Calu3 (cell line): ENCODE results near the gene KAT6B. TPM values are rescaled to one million over a fixed set of nuclear protein-coding genes. Genes with fewer than 3 reads are reported as not detected.

ENCODE experiments used
- BruUV-seq: library from RNA; stranded (reverse); fragments of 400-500 nt; replicated peaks from 2 replicates; lab custom pipeline; 2021; lab: Mats Ljungman, UMichigan
- CTCF ChIA-PET: fragments of 300-600 bp; sonication (Branson Sonifier 250); formaldehyde crosslinking; loops from one replicate; lab custom pipeline; 2022; ENCODE audit warnings: antibody characterized with exemption; lab: Charles Lee
- DNase-seq: peaks from one replicate; pipeline ENCODE4 v3.0.0; 2022
- H3K27ac Mint-ChIP-seq: one replicate; pipeline ENCODE4 v1.8.0; 2022; ENCODE audit warnings: mixed read lengths; ENCODE audit not compliant: unreplicated experiment
- H3K27me3 Mint-ChIP-seq: one replicate; pipeline ENCODE4 v1.8.0; 2022; ENCODE audit warnings: mixed read lengths; ENCODE audit not compliant: unreplicated experiment
- H3K36me3 Mint-ChIP-seq: one replicate; pipeline ENCODE4 v1.8.0; 2022; ENCODE audit warnings: mild to moderate bottlenecking, moderate library complexity, mixed read lengths; ENCODE audit not compliant: insufficient read depth, unreplicated experiment
- H3K4me1 Mint-ChIP-seq: one replicate; pipeline ENCODE4 v1.8.0; 2022; ENCODE audit warnings: mild to moderate bottlenecking, low read depth, mixed read lengths; ENCODE audit not compliant: unreplicated experiment
- H3K4me3 Mint-ChIP-seq: one replicate; pipeline ENCODE4 v1.8.0; 2022; ENCODE audit warnings: mild to moderate bottlenecking, low read depth, moderate library complexity, mixed read lengths; ENCODE audit not compliant: unreplicated experiment
- H3K9me3 Mint-ChIP-seq: one replicate; pipeline ENCODE4 v1.8.0; 2022; ENCODE audit warnings: low read depth, mixed read lengths; ENCODE audit not compliant: unreplicated experiment
- intact Hi-C: fragments of 100-400 bp; cut with micrococcal nuclease; formaldehyde crosslinking; loops from one replicate; pipeline ENCODE4 v1.10.0; 2022; ENCODE audit not compliant: unreplicated experiment
- total RNA-seq: library from RNA; stranded (reverse); gene quantifications from 2 replicates; pipeline ENCODE4 v1.2.3, GENCODE V29; 2022
- TF ChIP-seq, protein P1 (sequence below): fragments of 200-600 bp; IDR thresholded peaks from one replicate; pipeline ENCODE4 v1.8.0; 2022; ENCODE audit warnings: antibody characterized with exemption; ENCODE audit not compliant: unreplicated experiment

Gene KAT6B
- total RNA-seq, 1 experiment from 2014 or later = 28.6 TPM

DNA sequence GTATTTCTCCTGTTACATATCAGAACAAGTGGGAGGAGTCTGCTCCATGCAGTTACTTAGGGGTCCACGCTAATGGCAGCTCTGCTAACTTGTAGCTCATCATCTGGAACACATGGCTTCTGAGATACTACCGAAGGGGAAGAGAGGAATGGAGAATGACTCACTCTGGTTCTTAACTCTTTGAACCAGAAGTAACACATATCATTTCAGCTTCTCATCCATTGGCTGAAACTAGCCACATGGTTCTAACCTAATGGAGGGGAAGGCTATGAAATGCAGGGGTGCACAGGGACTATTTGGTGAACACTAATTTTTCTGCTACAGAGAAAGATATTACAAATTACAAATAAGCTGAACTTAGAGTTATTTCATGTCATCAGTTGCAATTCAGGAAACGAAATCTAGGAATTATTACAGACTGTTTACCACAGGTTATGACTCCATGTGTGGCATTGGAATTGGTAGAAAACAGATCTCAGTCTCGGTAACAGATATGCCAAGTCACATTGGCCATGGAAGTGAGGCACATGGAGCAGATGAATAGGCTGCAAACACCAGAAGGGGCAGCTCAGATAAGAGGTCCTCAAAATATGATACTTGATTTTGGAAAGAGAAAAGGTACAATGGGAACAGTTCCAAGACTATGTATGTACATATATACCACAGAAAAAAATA, 9.4 kb upstream of the KAT6B start:
- Mint-ChIP-seq H3K4me3 (no peak overlapping the region), H3K9me3 (peaks cover 7% of the 10 kb centered on the region), H3K27me3 (no peaks in the 10 kb centered on the region), H3K4me1 (peaks cover 10% of the 10 kb centered on the region), H3K27ac (no peak overlapping the region), H3K36me3 (no peaks in the 10 kb centered on the region)
- no peak for DNase-seq
- BruUV-seq = no TSS peak
- intact Hi-C loops = no loop called here
- CTCF ChIA-PET = interaction anchor here (0.6 kb wide), 2 partner anchors 13 to 186 kb away, joined by 3 read pairs; no protein-coding TSS in a partner anchor
- TF ChIP-seq, protein P1, sequence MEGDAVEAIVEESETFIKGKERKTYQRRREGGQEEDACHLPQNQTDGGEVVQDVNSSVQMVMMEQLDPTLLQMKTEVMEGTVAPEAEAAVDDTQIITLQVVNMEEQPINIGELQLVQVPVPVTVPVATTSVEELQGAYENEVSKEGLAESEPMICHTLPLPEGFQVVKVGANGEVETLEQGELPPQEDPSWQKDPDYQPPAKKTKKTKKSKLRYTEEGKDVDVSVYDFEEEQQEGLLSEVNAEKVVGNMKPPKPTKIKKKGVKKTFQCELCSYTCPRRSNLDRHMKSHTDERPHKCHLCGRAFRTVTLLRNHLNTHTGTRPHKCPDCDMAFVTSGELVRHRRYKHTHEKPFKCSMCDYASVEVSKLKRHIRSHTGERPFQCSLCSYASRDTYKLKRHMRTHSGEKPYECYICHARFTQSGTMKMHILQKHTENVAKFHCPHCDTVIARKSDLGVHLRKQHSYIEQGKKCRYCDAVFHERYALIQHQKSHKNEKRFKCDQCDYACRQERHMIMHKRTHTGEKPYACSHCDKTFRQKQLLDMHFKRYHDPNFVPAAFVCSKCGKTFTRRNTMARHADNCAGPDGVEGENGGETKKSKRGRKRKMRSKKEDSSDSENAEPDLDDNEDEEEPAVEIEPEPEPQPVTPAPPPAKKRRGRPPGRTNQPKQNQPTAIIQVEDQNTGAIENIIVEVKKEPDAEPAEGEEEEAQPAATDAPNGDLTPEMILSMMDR = no peak

DNA sequence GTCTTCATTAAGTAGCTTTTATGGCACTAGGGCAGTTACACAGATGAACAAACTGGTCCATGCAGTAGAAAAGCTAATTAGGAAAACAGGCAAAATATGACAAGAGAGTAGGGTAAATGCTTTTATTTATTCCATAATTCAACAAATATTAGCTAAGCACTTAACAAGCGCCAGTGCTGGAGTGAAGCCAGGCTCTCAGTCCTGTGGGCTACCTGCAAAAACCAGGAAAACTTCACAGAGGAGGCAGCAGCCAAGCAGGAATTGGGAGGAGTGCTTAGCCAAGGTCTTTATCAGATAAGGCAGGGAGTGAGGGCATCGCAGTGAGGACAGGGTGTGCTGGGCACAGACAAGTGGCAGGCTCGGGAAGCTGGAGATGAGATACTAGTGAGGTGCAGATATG, 4.9 kb upstream of the KAT6B start:
- no peak overlapping the region for H3K27ac Mint-ChIP-seq
- peaks cover 29% of the 10 kb centered on the region for H3K36me3 Mint-ChIP-seq
- TF ChIP-seq, protein P1 = no peak
- no peak for DNase-seq
- CTCF ChIA-PET = no interaction called here
- intact Hi-C loops = loop anchor here (10.0 kb wide), 1 partner anchor 173 kb away; no protein-coding TSS in a partner anchor
- peaks cover 15% of the 10 kb centered on the region for H3K4me1 Mint-ChIP-seq
- H3K27me3 Mint-ChIP-seq = no peaks in the 10 kb centered on the region
- no peak overlapping the region for H3K4me3 Mint-ChIP-seq
- H3K9me3 Mint-ChIP-seq = peaks cover 7% of the 10 kb centered on the region
- BruUV-seq = no TSS peak

GRCh38 chr10:74822101-74822500, 4.3 kb upstream of the KAT6B start:
- H3K27me3 Mint-ChIP-seq = no peaks in the 10 kb centered on the region
- H3K4me1 Mint-ChIP-seq = peaks cover 18% of the 10 kb centered on the region
- BruUV-seq = no TSS peak

GRCh38 chr10:74822521-74823089, 3.8 kb upstream of the KAT6B start:
- no peaks in the 10 kb centered on the region for H3K27me3 Mint-ChIP-seq
- peaks cover 23% of the 10 kb centered on the region for H3K4me1 Mint-ChIP-seq
- CTCF ChIA-PET = no interaction called here
- no peak overlapping the region for H3K27ac Mint-ChIP-seq
- H3K4me3 Mint-ChIP-seq = no peak overlapping the region
- TF ChIP-seq, protein P1 = no peak
- no peaks in the 10 kb centered on the region for H3K9me3 Mint-ChIP-seq
- peaks cover 38% of the 10 kb centered on the region for H3K36me3 Mint-ChIP-seq
- no peak for DNase-seq
- intact Hi-C loops = loop anchor here (10.0 kb wide), 1 partner anchor 172 kb away; no protein-coding TSS in a partner anchor
- no TSS peak for BruUV-seq

More at GRCh38 chr10:74822101-74822500, 4.3 kb upstream of the KAT6B start:
- H3K9me3 Mint-ChIP-seq = peaks cover 2% of the 10 kb centered on the region
- H3K4me3 Mint-ChIP-seq = no peak overlapping the region
- TF ChIP-seq, protein P1 = no peak
- DNase-seq = no peak
- intact Hi-C loops = loop anchor here (10.0 kb wide), 1 partner anchor 173 kb away; no protein-coding TSS in a partner anchor
- CTCF ChIA-PET = no interaction called here
- peaks cover 35% of the 10 kb centered on the region for H3K36me3 Mint-ChIP-seq
- no peak overlapping the region for H3K27ac Mint-ChIP-seq
